Stomach (tissue), 9 donors: ENCODE results near the gene EED. TPM values are rescaled to one million over a fixed set of nuclear protein-coding genes. Genes with fewer than 3 reads are reported as not detected.

ENCODE experiments used
- DNase-seq, 2 donors: peaks; one replicate each; pipeline versions ENCODE4 v3.0.0 to v3.0.0-alpha.2; 2013 to 2019
- H3K27ac ChIP-seq, 5 donors: fragments of 200-600 bp in 4 of 5; sonication (generic) in 4 of 5; one replicate each; pipeline ENCODE4 v1.5.1; 2013 to 2019; ENCODE audit warnings: mild to moderate bottlenecking in 1 of 5, moderate library complexity in 1 of 5
- H3K27me3 ChIP-seq, 3 donors: fragments of 200-600 bp; sonication (generic); one replicate each; pipeline ENCODE4 v1.5.1; 2017 to 2019; ENCODE audit warnings: mixed run types in 1 of 3
- H3K36me3 ChIP-seq, 4 donors: fragments of 200-600 bp; sonication (generic); 1 replicate in 3 of 4; 2 replicates in 1 of 4; pipeline ENCODE4 v1.5.1; 2016 to 2019
- H3K4me1 ChIP-seq, 4 donors: fragments of 200-600 bp; sonication (generic); one replicate each; pipeline ENCODE4 v1.5.1; 2016 to 2019
- H3K4me3 ChIP-seq, 4 donors: fragments of 200-600 bp; sonication (generic) in 3 of 4; one replicate each; pipeline ENCODE4 v1.5.1; 2016 to 2019; ENCODE audit warnings: mild to moderate bottlenecking in 1 of 4
- H3K9me3 ChIP-seq, 4 donors: fragments of 200-600 bp; sonication (generic); one replicate each; pipeline ENCODE4 v1.5.1; 2016 to 2019
- CTCF ChIP-seq, 7 experiments: fragments of 450-650 bp in 4 of 7; fragments of 200-600 bp in 3 of 7; sonication (generic) in 3 of 7; IDR thresholded peaks; one replicate each; pipeline ENCODE4 v1.5.1; 2016 to 2019; ENCODE audit warnings: antibody characterized with exemption in 7 of 7, control low read depth in 2 of 7, mild to moderate bottlenecking in 1 of 7
- EP300 ChIP-seq: sonication (generic); formaldehyde crosslinking; IDR thresholded peaks from one replicate; pipeline ENCODE4 v1.6.1; 2017; ENCODE audit warnings: antibody characterized with exemption
- POLR2A ChIP-seq, 4 donors: fragments of 450-650 bp; IDR thresholded peaks; one replicate each; pipeline ENCODE4 v1.6.1; 2016; ENCODE audit warnings: antibody characterized with exemption in 4 of 4, control low read depth in 2 of 4, mild to moderate bottlenecking in 1 of 4, moderate library complexity in 1 of 4
- POLR2AphosphoS5 ChIP-seq, 3 donors: sonication (generic); formaldehyde crosslinking; IDR thresholded peaks; one replicate each; pipeline ENCODE4 v1.6.1; 2016; ENCODE audit warnings: antibody characterized with exemption in 3 of 3
- WGBS, 5 donors: extraction: QIAGEN DNeasy Blood & Tissue Kit in 3 of 5; methylation state at CpG; one replicate each; pipeline versions ENCODE4 v1.1.5 to v1.1.7; 2013 to 2018; 5-methylcytosine and 5-hydroxymethylcytosine counted together
- intact Hi-C: fragments of 100-400 bp; cut with DNase I; formaldehyde crosslinking; loops from one replicate; pipeline ENCODE4 v1.15.1; 2023; ENCODE audit warnings: low total_unique reads
- polyA plus RNA-seq, 3 donors: library from polyadenylated mRNA; stranded (reverse); fragments of 200-250 nt; gene quantifications; one replicate each; pipeline ENCODE4 v1.2.3, GENCODE V29; 2013
- total RNA-seq, 5 donors: library from RNA; depleted of rRNA; stranded (reverse); fragments of >200 nt; gene quantifications; one replicate each; pipeline versions ENCODE4 v1.1.0 to v1.2.3, GENCODE V29; 2014 to 2016
- donor health status: healthy with polysubstance abuse.
- donor health status: Bipolar disorder and iron deficiency.
- donor health status: healthy.

The EED gene
- total and polyA plus RNA-seq, 8 donors: 11.8 to 42.4 (median 20.8) TPM

- H3K4me3 ChIP-seq: no peak overlapping the region
Observed at GRCh38 chr11:86247608-86248007, 3.1 kb downstream of the EED start.

GRCh38 chr11:86248609-86249008 lies 4.1 kb downstream of the EED start:
- H3K4me3 ChIP-seq: no peak overlapping the region
- no peak overlapping the region for H3K27ac ChIP-seq
- no peaks in the 10 kb centered on the region for H3K27me3 ChIP-seq
- peaks cover 0 to 17% (median 3%) of the 10 kb centered on the region in 4 donors for H3K36me3 ChIP-seq
- H3K9me3 ChIP-seq: no peaks in the 10 kb centered on the region
- WGBS, 5 donors: 80 to 91% (median 84%) methylated on average over 4 of the region's 4 CpGs
- peaks cover 30 to 72% (median 48%) of the 10 kb centered on the region in 4 donors for H3K4me1 ChIP-seq
- no peak for DNase-seq
- no peak for TF ChIP-seq CTCF (IDR thresholded peaks at IDR 0.05)
- TF ChIP-seq POLR2A (IDR thresholded peaks at IDR 0.05): no peak
- no peak for TF ChIP-seq POLR2AphosphoS5 (IDR thresholded peaks at IDR 0.05)
- no peak for TF ChIP-seq EP300
- intact Hi-C loops: no loop called here

More at GRCh38 chr11:86247608-86248007, 3.1 kb downstream of the EED start:
- Histone ChIP-seq H3K4me1 (peaks cover 30 to 68% (median 49%) of the 10 kb centered on the region in 4 donors), H3K27me3 (no peaks in the 10 kb centered on the region), H3K27ac (no peak overlapping the region), H3K9me3 (no peaks in the 10 kb centered on the region), H3K36me3 (peaks cover 0 to 13% (median 2%) of the 10 kb centered on the region in 4 donors)
- 50 to 74% (median 58%) methylated on average over 1 of the region's 1 CpG for WGBS, 5 donors
- intact Hi-C loops: no loop called here
- TF ChIP-seq CTCF (IDR thresholded peaks at IDR 0.05): no peak
- TF ChIP-seq POLR2AphosphoS5 (IDR thresholded peaks at IDR 0.05): no peak
- TF ChIP-seq POLR2A (IDR thresholded peaks at IDR 0.05): no peak
- TF ChIP-seq EP300: no peak
- DNase-seq: peak in 1 of 2 donors; percentile 60

GRCh38 chr11:86249307-86250098 lies 5.0 kb downstream of the EED start:
- Histone ChIP-seq H3K27ac (no peak overlapping the region), H3K4me1 (peaks cover 25 to 67% (median 45%) of the 10 kb centered on the region in 4 donors), H3K27me3 (no peaks in the 10 kb centered on the region), H3K9me3 (no peaks in the 10 kb centered on the region), H3K36me3 (peaks cover 0 to 18% (median 3%) of the 10 kb centered on the region in 4 donors), H3K4me3 (no peak overlapping the region)
- intact Hi-C loops: no loop called here
- TF ChIP-seq EP300: no peak
- TF ChIP-seq POLR2A (IDR thresholded peaks at IDR 0.05): no peak
- no peak for TF ChIP-seq POLR2AphosphoS5 (IDR thresholded peaks at IDR 0.05)
- no peak for TF ChIP-seq CTCF (IDR thresholded peaks at IDR 0.05)
- DNase-seq: no peak
- WGBS, 5 donors: 30 to 50% (median 41%) methylated on average over 3 of the region's 3 CpGs

GRCh38 chr11:86251345-86251744 lies 6.8 kb downstream of the EED start:
- WGBS, 5 donors: 45 to 82% (median 73%) methylated on average over 2 of the region's 2 CpGs
- H3K36me3 ChIP-seq: peaks cover 0 to 26% (median 7%) of the 10 kb centered on the region in 4 donors
- no peak overlapping the region for H3K27ac ChIP-seq
- H3K4me1 ChIP-seq: peaks cover 23 to 60% (median 40%) of the 10 kb centered on the region in 4 donors
- intact Hi-C loops: no loop called here
- DNase-seq: no peak
- H3K4me3 ChIP-seq: no peak overlapping the region
- TF ChIP-seq EP300 (no peak), CTCF (IDR thresholded peaks at IDR 0.05) (no peak), POLR2A (IDR thresholded peaks at IDR 0.05) (no peak), POLR2AphosphoS5 (IDR thresholded peaks at IDR 0.05) (no peak)
- no peaks in the 10 kb centered on the region for H3K27me3 ChIP-seq
- H3K9me3 ChIP-seq: no peaks in the 10 kb centered on the region
